ENCODE results near the gene B4GALT5.
"Not testable (repeated sequence)": the region's sequence is repeated elsewhere in the genome, so short reads cannot be mapped to it uniquely, and the experiment has no call there.

The B4GALT5 gene

DNA sequence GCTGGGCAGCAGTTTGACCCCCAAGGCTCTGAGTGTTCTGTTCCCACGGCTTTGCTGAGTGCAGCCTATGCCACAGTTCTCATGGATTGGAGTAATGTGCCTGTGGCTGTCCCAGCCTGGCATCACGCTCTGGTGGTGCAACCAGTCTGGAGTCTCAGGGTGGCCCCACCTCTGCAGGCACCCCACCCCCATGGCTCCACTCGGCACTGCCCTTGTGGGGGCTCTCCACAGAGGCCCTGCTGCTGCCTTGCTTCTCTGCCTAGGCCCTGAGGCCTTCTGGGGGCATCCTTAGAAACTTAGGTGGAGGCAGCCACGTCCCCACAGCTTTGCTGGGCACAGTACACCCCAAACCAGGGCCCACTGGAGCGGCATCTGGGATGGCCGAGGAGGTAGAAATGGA is 25.4 kb upstream of the B4GALT5 start:
- Histone ChIP-seq H3K27me3 (no peaks in the 10 kb centered on the region), H3K36me3 (no peaks in the 10 kb centered on the region), H3K9me3 (no peaks in the 10 kb centered on the region), H3K4me1 (no peaks in the 10 kb centered on the region), H3K4me3 (ENCODE audit: low read depth, low read length) (no peak overlapping the region)
- DNase-seq, result no peak
- TF ChIP-seq, protein P1, sequence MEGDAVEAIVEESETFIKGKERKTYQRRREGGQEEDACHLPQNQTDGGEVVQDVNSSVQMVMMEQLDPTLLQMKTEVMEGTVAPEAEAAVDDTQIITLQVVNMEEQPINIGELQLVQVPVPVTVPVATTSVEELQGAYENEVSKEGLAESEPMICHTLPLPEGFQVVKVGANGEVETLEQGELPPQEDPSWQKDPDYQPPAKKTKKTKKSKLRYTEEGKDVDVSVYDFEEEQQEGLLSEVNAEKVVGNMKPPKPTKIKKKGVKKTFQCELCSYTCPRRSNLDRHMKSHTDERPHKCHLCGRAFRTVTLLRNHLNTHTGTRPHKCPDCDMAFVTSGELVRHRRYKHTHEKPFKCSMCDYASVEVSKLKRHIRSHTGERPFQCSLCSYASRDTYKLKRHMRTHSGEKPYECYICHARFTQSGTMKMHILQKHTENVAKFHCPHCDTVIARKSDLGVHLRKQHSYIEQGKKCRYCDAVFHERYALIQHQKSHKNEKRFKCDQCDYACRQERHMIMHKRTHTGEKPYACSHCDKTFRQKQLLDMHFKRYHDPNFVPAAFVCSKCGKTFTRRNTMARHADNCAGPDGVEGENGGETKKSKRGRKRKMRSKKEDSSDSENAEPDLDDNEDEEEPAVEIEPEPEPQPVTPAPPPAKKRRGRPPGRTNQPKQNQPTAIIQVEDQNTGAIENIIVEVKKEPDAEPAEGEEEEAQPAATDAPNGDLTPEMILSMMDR (IDR thresholded peaks at IDR 0.05; ENCODE audit: low read depth, low read length), result no peak

DNA sequence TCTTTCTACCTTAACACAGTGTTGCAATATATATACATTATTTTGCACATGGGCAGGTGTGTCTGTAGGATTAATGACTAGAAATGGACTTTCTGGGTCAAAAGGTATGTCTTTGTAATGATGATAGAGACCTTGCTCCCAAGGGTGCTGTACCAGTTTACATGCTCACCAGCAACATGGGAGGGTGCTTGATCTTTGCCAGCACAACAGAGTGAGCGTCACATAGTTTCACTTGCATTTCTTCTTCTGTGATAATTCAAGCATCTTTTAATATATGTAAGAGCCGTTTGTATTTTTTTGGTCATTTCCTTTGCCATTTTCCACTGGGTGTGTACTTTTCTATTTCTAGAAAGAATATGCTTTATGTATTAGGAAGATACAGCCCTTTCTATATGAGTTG is 23.6 kb upstream of the B4GALT5 start:
- no peak for DNase-seq
- no peaks in the 10 kb centered on the region for H3K36me3 ChIP-seq
- TF ChIP-seq, protein P1 (IDR thresholded peaks at IDR 0.05; ENCODE audit: low read depth, low read length), result no peak
- no peaks in the 10 kb centered on the region for H3K9me3 ChIP-seq
- H3K4me1 ChIP-seq, result no peaks in the 10 kb centered on the region
- H3K4me3 ChIP-seq (ENCODE audit: low read depth, low read length), result no peak overlapping the region
- no peaks in the 10 kb centered on the region for H3K27me3 ChIP-seq

DNA sequence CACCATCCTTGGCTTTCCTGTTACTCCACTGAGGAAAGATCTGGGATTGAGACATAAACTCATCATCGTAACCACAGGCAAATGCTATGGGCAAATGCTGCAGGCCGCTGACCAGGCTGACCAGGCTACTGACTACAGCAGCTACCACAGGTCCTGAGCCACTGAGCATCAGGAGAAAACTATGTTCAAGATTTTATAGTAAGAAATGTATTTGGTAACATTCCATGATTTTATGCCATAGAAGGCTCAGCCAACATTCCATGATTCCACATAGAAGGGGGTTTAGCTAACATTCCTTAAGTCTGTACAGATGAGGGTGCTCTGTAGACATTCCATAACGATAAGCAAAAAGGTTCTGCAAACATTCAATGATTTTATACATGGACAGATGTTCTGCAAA is 16.1 kb upstream of the B4GALT5 start:
- Histone ChIP-seq H3K4me1 (no peaks in the 10 kb centered on the region), H3K36me3 (no peaks in the 10 kb centered on the region), H3K27me3 (no peaks in the 10 kb centered on the region), H3K4me3 (ENCODE audit: low read depth, low read length) (no peak overlapping the region), H3K9me3 (peaks cover 6% of the 10 kb centered on the region; the same call in 1 of the 2 replicates)
- TF ChIP-seq, protein P1 (IDR thresholded peaks at IDR 0.05; ENCODE audit: low read depth, low read length), result no peak
- DNase-seq, result no peak

DNA sequence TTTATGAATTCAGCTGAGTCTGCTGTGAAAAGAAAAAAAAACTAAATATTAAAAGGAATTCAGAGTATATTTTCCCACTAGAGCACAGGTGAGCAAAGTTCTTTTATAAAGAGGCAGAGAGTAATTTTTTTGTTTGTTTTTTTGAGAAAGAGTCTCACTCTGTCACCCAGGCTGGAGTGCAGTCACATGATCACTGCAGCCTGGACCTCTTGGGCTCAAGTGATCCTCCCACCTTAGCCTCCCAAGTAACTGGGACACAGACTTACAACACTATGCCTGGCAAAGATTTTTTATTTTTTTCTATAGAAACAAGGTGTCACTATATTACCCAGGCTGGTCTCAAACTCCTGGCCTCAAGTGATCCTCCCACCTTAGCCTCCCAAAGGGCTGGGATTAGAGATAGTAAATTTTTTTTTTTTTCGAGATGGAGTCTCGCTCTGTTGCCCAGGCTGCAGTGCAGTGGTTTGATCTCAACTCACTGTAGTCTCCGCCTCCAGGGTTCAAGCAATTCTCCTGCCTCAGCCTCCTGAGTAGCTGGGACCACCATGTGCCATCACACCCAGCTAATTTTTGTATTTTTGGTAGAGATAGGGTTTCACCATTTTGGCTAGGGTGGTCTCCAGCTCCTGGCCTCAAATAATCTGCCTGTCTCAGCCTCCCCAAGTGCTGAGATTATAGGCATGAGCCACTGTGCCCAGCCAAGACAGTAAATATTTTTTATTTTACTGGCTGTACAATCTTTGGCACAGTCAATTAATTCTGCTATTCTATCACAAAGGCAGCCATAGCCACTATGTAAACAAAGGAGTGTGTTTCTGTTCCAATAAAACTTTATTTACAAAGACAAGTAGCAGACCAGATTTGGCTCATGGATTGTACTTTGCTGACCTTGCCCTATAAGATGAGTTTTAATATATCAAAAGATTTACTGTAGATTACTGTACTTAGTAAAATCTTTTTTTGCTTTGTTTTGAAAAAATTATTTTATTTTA is 14.5 kb upstream of the B4GALT5 start:
- H3K9me3 ChIP-seq, result peaks cover 6% of the 10 kb centered on the region; the same call in 1 of the 2 replicates
- H3K27me3 ChIP-seq, result no peaks in the 10 kb centered on the region
- DNase-seq, result no peak
- TF ChIP-seq, protein P1 (IDR thresholded peaks at IDR 0.05; ENCODE audit: low read depth, low read length), result no peak
- no peaks in the 10 kb centered on the region for H3K4me1 ChIP-seq
- H3K4me3 ChIP-seq (ENCODE audit: low read depth, low read length), result no peak overlapping the region
- no peaks in the 10 kb centered on the region for H3K36me3 ChIP-seq

DNA sequence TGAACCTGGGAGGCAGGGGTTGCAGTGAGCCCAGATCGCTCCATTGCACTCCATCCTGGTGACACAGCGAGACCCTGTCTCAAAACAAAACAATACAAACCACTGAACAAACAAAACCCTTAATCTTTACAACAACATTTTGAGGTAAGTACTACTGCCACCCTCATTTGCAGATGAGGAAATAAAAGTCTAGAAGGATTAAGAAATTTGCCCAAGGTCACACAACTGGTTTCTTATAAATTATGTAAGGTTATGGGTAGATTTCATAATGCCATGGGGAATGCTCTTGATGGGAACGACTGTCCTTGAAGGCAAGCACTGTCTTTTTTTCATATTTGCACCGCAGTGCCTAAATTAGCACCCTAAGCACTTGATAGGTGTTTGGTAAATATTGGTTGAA is 13.8 kb upstream of the B4GALT5 start:
- H3K4me3 ChIP-seq (ENCODE audit: low read depth, low read length), result no peak overlapping the region
- no peaks in the 10 kb centered on the region for H3K4me1 ChIP-seq
- H3K9me3 ChIP-seq, result peaks cover 6% of the 10 kb centered on the region; the same call in 1 of the 2 replicates
- TF ChIP-seq, protein P1 (IDR thresholded peaks at IDR 0.05; ENCODE audit: low read depth, low read length), result no peak
- no peaks in the 10 kb centered on the region for H3K27me3 ChIP-seq
- no peaks in the 10 kb centered on the region for H3K36me3 ChIP-seq
- no peak for DNase-seq

DNA sequence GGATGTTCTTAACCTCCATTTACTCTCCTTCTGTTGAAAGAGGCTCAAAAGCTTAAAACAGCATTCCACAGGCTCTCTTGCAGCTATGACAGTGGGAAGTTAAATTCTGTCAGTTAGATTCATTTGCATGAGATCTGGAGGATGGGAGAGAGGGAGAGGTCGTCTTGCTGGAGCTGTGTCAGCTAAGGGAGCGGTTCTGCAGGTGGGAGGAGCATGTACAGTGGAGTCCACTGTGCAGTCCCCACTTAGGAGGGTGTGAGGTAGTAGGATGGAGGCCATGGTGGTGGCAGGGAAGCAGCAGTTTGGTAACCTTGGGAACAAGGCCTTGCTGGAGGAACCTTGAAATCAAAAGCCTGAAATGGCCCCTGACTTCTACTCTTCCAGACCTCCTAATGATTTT is 12.0 kb upstream of the B4GALT5 start:
- Histone ChIP-seq H3K36me3 (no peaks in the 10 kb centered on the region), H3K4me1 (no peaks in the 10 kb centered on the region), H3K4me3 (ENCODE audit: low read depth, low read length) (no peak overlapping the region), H3K27me3 (no peaks in the 10 kb centered on the region), H3K9me3 (peaks cover 6% of the 10 kb centered on the region; the same call in 1 of the 2 replicates)
- DNase-seq, result no peak
- TF ChIP-seq, protein P1 (IDR thresholded peaks at IDR 0.05; ENCODE audit: low read depth, low read length), result no peak

DNA sequence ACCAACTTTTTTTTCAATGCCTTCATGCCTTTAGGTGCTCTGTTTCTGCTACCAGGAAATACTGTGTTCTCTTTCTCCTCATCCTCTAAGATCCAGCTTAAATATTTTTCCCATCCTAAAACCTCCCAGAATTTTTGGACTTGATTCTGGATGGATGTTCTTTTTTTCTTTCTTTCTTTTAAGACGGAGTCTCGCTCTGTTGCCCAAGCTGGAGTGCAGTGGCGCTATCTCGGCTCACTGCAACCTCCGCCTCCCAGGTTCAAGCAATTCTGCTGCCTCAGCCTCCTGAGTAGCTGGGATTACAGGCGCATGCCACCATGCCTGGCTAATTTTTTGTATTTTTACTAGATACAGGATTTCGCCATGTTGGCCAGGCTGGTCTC is 11.5 kb upstream of the B4GALT5 start:
- H3K9me3 ChIP-seq; H3K27me3 ChIP-seq; DNase-seq; H3K4me3 ChIP-seq (ENCODE audit: low read depth, low read length); H3K4me1 ChIP-seq; H3K36me3 ChIP-seq: not testable (repeated sequence)

All from BE2C (cell line).